Measurements from ENCODE around the gene CA12.

Gene CA12

GRCh38 chr15:63378946-63379345 is 2.7 kb downstream of the CA12 start:
- peaks cover 8% of the 10 kb centered on the region for H3K4me1 ChIP-seq (ENCODE audit: insufficient read depth, low read length, poor library complexity, severe bottlenecking)
- H3K9me3 ChIP-seq (ENCODE audit: insufficient read depth, low read depth, low read length) = no peaks in the 10 kb centered on the region
- no peak overlapping the region for H2AFZ ChIP-seq (ENCODE audit: low read length)
- no peaks in the 10 kb centered on the region for H3K79me2 ChIP-seq (ENCODE audit: insufficient read depth, low read length)
- H4K20me1 ChIP-seq (ENCODE audit: insufficient read depth, low read length, poor library complexity, severe bottlenecking) = no peaks in the 10 kb centered on the region
- no peak for TF ChIP-seq EZH2phosphoT487 (IDR thresholded peaks at IDR 0.05; ENCODE audit: borderline replicate concordance)
- TF ChIP-seq, protein P1, sequence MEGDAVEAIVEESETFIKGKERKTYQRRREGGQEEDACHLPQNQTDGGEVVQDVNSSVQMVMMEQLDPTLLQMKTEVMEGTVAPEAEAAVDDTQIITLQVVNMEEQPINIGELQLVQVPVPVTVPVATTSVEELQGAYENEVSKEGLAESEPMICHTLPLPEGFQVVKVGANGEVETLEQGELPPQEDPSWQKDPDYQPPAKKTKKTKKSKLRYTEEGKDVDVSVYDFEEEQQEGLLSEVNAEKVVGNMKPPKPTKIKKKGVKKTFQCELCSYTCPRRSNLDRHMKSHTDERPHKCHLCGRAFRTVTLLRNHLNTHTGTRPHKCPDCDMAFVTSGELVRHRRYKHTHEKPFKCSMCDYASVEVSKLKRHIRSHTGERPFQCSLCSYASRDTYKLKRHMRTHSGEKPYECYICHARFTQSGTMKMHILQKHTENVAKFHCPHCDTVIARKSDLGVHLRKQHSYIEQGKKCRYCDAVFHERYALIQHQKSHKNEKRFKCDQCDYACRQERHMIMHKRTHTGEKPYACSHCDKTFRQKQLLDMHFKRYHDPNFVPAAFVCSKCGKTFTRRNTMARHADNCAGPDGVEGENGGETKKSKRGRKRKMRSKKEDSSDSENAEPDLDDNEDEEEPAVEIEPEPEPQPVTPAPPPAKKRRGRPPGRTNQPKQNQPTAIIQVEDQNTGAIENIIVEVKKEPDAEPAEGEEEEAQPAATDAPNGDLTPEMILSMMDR (conservative IDR thresholded peaks at IDR 0.05; ENCODE audit: low read length) = no peak
- no peak overlapping the region for H3K9ac ChIP-seq (ENCODE audit: low read depth, low read length, poor library complexity, severe bottlenecking)
- no peak overlapping the region for H3K4me2 ChIP-seq (ENCODE audit: low read depth, low read length, poor library complexity, severe bottlenecking)
- H3K27me3 ChIP-seq (ENCODE audit: insufficient read depth, low read length, poor library complexity, severe bottlenecking) = no peaks in the 10 kb centered on the region
- H3K4me3 ChIP-seq (ENCODE audit: low read length, poor library complexity, severe bottlenecking) = no peak overlapping the region
- H3K9me2 ChIP-seq (replicated peaks; ENCODE audit: low read depth, low read length) = no peaks in the 10 kb centered on the region
- no peaks in the 10 kb centered on the region for H3K36me3 ChIP-seq (ENCODE audit: insufficient read depth, low read length)
- no peaks in the 10 kb centered on the region for H3F3A ChIP-seq (ENCODE audit: low read depth)

GRCh38 chr15:63374686-63375520 is 6.7 kb downstream of the CA12 start:
- Histone ChIP-seq H3K4me2 (ENCODE audit: low read depth, low read length, poor library complexity, severe bottlenecking) (no peak overlapping the region), H3K9ac (ENCODE audit: low read depth, low read length, poor library complexity, severe bottlenecking) (no peak overlapping the region), H3K9me3 (ENCODE audit: insufficient read depth, low read depth, low read length) (no peaks in the 10 kb centered on the region), H2AFZ (ENCODE audit: low read length) (no peak overlapping the region), H3K79me2 (ENCODE audit: insufficient read depth, low read length) (no peaks in the 10 kb centered on the region), H3K9me2 (replicated peaks; ENCODE audit: low read depth, low read length) (no peaks in the 10 kb centered on the region), H3K27me3 (ENCODE audit: insufficient read depth, low read length, poor library complexity, severe bottlenecking) (no peaks in the 10 kb centered on the region), H3F3A (ENCODE audit: low read depth) (no peaks in the 10 kb centered on the region), H3K4me1 (ENCODE audit: insufficient read depth, low read length, poor library complexity, severe bottlenecking) (peaks cover 17% of the 10 kb centered on the region), H4K20me1 (ENCODE audit: insufficient read depth, low read length, poor library complexity, severe bottlenecking) (no peaks in the 10 kb centered on the region), H3K4me3 (ENCODE audit: low read length, poor library complexity, severe bottlenecking) (no peak overlapping the region), H3K36me3 (ENCODE audit: insufficient read depth, low read length) (no peaks in the 10 kb centered on the region)
- TF ChIP-seq EZH2phosphoT487 (IDR thresholded peaks at IDR 0.05; ENCODE audit: borderline replicate concordance) = no peak
- TF ChIP-seq, protein P1 (conservative IDR thresholded peaks at IDR 0.05; ENCODE audit: low read length) = no peak

DNA sequence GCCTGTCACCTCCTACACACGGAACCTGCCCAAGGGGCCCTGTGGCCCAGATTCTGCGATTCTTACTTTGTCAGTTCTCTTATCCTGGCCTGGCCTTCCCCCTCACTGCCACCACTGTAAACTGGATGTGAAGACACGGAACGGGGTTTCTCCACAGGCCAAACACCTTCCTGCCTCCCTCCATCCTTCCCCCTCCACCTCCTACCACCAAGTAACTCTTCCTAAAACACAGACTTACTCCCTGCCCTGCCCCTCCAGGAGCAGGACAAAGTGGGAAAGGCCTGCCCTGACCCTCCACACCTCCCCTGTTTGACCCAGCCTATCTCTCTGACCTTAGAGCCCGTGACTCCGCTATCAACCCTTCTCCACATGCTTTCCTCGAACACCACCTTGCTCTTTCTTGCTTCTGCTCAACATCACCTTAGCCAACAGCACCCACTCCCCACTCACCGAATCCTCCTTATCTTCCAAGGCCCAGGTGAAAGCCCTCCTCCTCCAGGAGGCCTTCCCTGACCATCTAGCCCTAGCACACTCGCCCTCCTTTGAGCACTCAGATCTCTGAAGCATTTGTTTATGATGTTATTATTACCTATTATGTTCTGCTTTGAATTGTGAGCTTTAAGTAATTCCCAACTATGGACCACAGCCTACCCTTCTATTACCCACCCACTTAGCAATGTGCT is 7.6 kb downstream of the CA12 start:
- TF ChIP-seq EZH2phosphoT487 (IDR thresholded peaks at IDR 0.05; ENCODE audit: borderline replicate concordance) = no peak
- TF ChIP-seq, protein P1 (conservative IDR thresholded peaks at IDR 0.05; ENCODE audit: low read length) = no peak
- no peaks in the 10 kb centered on the region for H3K36me3 ChIP-seq (ENCODE audit: insufficient read depth, low read length)
- no peaks in the 10 kb centered on the region for H3K9me2 ChIP-seq (replicated peaks; ENCODE audit: low read depth, low read length)
- peaks cover 17% of the 10 kb centered on the region for H3K4me1 ChIP-seq (ENCODE audit: insufficient read depth, low read length, poor library complexity, severe bottlenecking)
- no peak overlapping the region for H3K9ac ChIP-seq (ENCODE audit: low read depth, low read length, poor library complexity, severe bottlenecking)
- no peaks in the 10 kb centered on the region for H3F3A ChIP-seq (ENCODE audit: low read depth)
- H3K4me3 ChIP-seq (ENCODE audit: low read length, poor library complexity, severe bottlenecking) = no peak overlapping the region
- no peaks in the 10 kb centered on the region for H4K20me1 ChIP-seq (ENCODE audit: insufficient read depth, low read length, poor library complexity, severe bottlenecking)
- H3K9me3 ChIP-seq (ENCODE audit: insufficient read depth, low read depth, low read length) = no peaks in the 10 kb centered on the region
- no peak overlapping the region for H2AFZ ChIP-seq (ENCODE audit: low read length)
- H3K79me2 ChIP-seq (ENCODE audit: insufficient read depth, low read length) = no peaks in the 10 kb centered on the region
- no peaks in the 10 kb centered on the region for H3K27me3 ChIP-seq (ENCODE audit: insufficient read depth, low read length, poor library complexity, severe bottlenecking)
- H3K4me2 ChIP-seq (ENCODE audit: low read depth, low read length, poor library complexity, severe bottlenecking) = no peak overlapping the region
